ENCODE measurements around the gene IPMK.
"Not testable (repeated sequence)": the region's sequence is repeated elsewhere in the genome, so short reads cannot be mapped to it uniquely, and the experiment has no call there.

The IPMK gene

DNA sequence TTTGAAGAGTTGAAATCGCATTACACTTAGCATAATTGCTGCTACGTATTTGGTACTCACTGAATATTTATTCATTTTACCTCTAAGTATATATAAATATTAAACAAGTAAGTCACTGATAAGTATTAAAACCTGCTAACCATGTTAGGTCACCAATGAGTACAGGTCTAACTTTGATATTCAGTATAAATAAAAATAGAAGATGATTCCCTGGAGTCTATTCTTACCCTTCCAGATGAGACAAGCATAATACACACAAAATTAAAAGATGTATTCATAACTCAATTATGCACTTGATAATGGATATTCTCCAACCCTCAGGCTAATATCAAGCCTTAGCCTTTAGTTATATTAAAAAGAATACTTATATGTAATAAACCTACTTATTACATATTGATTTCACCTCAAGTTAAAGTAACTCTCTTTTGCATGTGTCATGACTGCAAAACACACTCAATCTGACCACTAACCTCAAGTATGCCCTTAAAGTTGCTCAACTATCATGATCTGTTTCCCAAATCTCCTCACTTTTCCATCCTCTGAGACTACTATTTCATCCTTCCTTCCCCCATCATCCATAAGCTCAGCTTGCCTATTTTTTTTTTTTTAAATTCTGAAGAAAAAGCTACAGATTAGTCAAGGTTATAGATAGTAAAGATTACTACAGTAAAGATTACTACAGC, 46.8 kb downstream of the IPMK start:
- peak; percentile 52 for DNase-seq (ENCODE audit: low read depth)

DNA sequence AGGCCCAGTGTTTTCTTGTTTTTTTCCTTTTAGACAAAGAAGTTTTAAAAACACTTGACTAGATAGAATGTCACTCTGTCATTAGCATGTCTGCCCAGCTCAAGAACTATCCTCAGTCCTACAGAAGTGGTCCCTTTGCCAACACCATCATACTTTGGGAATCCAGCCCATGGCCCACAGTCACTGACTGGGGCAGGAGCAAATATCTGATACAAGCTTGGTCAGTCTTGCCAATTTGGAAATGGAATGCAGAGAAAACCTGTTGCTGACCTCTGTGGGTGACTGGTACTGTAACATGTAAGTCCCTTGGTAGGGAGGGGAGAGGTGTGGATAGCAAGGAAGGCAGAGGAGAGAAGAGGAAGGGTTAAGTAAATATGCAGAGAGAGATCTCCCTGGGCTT, 47.8 kb downstream of the IPMK start:
- DNase-seq (ENCODE audit: low read depth), result no peak

DNA sequence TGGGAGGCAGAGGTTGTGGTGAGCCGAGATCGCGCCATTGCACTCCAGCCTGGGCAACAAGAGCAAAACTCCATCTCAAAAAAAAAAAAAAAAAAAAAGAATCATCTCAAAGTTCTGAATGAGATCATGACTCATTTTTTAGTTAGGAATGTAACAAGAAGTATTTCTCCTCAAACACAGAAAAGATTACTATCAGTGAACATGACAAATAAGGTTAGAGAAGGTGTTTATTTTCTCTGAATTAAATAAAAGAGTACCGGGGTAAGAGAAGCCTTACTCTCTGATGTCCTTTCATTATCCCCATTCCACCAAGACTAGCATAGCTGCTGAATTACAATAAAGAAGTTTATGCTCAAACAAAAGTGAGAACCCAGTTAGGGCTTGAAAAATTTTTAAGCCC, 50.1 kb downstream of the IPMK start:
- DNase-seq (ENCODE audit: low read depth), result no peak

DNA sequence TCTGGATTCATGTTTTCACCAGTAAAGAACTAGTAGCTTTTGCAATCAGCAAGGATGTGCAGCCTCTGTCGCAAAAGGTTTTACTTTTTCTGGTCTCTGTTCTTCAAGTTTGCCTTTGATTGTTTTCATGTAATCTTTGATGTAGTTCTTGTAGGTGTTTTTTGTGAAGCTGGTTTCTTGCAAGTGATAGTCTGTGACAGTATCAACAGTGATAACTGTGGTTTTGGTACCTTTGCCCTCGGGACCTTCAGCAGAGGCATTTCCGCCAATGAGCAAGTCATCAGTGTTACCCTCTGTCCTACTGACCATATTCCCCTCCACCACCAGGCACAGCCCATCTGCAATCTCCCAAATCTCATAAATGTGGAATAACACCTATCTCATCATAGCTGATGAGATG, 55.1 kb downstream of the IPMK start:
- DNase-seq (ENCODE audit: low read depth), result no peak

DNA sequence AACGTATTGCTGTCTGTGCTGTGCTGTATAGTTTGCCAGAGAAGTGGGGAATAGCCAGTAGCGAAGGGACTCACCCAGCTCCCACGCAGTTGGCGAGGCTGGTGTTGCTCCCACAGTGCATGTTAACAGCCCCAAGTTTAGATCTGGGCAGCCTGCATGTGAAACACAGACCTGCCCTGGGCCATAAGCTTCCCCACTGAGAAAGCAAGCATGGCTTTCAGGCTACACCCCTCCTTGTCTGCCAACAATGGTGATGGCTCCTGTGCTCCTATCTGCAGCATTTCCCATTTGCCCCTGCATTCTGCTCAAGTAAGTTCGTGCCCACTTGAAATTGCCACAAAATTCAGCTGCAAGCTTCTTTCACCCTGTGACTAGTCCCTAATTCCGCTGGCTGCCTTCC, 57.5 kb downstream of the IPMK start:
- no peak for DNase-seq (ENCODE audit: low read depth)

DNA sequence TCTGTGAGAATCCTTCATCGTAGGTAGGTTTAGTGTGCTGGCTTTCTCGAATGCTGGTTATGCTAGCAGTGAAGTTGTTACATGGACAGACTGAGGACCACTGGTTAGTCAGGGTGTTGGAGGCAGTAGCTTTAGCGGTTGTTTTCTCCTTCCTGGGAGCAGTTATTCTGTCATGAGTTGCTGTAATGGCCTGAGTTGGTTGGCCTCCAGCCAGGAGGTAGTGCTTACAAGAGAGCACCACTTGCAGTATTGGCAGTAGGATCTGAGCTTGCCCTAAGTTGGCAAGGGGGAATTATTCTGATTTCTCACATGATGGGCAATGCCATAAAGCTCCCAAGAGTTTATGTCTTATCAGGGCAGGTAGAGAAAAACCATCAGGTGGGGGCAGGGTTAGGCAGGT, 58.0 kb downstream of the IPMK start:
- no peak for DNase-seq (ENCODE audit: low read depth)

DNA sequence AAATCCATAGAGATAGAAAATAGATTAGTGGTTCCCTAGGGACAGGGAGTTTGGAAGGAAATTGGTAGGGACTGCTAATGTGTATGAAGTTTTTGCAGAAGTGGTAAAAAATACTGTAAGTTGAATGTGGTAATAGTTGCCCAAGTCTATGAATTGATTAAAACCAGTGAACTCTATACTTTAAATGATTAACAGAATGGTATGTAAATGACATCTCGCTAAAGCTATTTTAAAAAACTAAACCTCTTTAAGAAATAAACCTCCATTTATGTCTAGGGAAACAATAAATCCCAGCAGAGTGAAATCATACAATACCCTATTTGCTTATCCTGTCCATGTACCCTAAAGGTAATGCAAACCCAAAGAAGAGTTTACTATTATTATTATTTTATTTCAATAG, 61.4 kb downstream of the IPMK start:
- DNase-seq (ENCODE audit: low read depth), result no peak

DNA sequence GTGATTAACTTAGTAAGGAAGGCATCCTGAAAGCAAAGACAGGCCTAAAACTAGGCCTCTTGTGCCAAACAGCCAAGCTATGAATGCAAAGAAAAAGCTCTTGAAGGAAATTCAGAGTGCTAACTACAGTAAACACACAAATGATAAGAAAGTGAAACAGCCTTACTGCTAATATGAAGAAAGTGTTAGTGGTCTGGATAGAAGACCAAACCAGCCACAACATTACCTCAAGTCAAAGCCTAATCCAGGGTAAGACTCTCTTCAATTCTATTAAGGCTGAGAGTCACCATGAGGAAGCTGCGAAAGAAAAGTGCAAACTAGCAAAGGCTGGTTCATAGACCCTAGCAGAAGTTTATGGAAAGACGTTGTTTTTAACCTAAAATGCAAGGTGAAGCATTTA, 66.0 kb downstream of the IPMK start:
- DNase-seq (ENCODE audit: low read depth), result no peak

DNA sequence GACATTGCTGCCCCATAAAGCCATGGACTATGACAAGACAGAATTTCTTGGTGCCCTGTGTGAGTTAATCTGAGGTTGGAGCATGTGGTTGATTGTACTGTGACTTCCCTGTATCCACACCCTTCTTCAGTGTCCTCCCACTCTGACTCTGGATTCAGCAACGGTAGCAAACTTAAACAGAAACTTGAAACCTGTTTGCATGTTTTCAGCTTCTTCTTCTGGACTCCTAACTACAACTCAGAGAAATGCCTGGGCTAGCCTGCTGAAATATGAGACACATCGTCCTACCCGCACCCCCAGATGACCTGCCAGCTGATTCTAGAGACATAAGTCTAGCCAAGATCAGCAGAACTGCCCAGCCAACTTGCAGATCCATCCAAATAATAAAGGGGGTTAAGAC, 78.4 kb downstream of the IPMK start:
- no peak for DNase-seq (ENCODE audit: low read depth)

DNA sequence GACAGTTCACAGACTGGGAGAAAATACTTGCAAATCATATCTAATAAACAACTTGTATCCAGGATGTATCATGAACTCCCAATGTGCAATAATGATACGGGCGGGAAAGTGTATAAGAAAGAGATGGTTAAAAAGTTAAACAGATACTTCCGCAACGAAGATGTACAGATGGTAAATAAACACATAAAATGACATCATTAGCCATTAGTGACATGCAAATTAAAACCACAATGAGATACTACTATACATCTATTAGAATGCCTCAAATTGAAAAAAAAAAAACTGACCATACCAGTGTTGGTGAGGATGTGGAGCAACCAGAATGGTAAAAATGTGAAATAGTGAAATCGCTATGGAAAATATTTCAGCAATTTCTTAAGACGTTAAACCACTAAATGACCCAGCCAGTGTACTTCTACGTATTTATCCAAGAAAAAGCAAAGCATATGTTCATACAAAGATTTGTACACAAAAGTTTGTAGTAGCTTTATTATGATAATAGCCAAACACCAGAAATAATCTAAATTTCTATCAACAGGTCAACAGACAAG, 83.5 kb downstream of the IPMK start:
- no peak for DNase-seq (ENCODE audit: low read depth)

DNA sequence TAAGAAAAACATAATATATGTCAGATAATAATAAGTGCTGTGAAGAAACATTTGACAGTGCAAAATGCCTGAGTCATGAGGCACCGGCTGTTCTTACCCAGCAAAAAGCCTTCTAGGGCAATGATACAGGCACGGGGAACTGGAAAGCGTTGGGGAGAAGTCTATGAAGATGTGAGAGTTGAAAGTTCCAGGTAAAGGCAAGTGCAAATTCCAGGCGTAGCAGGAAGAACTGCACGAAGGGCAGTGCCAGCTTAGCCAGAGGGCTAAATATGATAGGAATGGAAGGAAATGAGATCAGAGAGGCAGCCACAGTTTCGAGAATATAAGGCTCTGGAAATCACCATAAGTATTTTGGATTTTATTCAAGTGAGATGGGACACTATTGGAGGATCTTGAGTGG, 87.0 kb downstream of the IPMK start:
- no peak for DNase-seq (ENCODE audit: low read depth)

DNA sequence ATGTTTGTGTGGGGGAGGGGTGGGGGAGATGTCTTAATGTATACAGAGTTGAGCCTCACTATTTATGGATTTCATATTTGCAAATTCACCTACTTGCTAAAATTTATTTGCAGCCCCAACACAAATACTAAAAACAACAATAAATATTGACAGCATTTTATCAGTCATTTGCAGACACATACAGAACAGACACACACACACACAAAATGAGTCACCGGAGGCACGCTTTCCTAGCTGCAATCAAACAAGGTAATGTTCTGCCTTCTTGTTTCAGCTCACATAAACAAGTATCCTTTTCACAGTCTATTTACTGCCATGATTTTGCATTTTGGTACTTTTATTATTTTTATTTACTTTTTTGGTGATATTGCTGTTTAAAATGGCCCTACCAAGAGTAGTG, 88.5 kb downstream of the IPMK start:
- DNase-seq (ENCODE audit: low read depth), result no peak

DNA sequence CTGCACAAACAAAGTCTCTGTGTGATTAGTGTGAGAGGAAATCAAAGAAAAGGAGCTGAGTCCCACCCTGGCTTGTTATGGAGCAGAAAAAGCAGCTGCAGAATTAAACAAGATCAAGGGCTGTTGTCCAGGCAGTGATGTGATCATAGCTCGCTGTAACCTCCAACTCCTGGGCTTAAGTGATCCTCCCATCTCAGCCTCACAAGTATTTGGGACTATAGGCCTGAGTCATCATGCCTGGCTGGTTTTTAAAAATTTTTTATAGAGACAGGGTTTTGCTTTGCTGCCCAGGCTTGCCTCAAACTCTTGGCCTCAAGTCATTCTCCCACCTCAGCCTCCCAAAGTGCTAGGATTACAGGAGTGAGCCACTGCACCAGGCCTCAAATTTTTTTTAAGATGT, 88.9 kb downstream of the IPMK start:
- DNase-seq (ENCODE audit: low read depth), result no peak

DNA sequence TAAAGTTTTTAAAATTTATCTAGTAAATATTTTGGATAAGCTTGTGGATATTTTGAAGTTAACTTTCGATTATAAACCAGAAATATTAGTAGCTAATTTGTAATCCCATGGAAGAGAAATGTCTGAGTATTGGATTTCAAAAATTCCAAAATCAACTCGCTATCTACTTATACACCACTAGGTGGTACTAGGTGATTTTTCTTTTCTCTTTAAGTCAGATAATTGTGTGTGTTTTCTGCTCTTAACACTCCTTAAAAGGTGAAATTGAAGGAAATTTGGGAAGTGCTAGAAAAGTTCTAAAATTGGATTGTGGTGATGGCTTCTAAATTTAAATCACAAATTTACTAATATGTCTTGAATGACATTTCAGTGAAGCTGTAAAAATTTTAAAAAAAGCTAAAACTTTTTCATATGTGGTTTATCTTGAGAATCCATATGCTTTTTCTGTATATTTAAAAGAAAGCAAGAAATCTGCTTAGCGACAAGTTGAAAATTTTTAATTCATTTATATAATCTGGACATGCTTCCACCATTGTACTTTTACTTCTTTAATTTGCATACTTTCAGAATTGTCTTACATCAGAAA, 90.2 kb downstream of the IPMK start:
- no peak for DNase-seq (ENCODE audit: low read depth)

DNA sequence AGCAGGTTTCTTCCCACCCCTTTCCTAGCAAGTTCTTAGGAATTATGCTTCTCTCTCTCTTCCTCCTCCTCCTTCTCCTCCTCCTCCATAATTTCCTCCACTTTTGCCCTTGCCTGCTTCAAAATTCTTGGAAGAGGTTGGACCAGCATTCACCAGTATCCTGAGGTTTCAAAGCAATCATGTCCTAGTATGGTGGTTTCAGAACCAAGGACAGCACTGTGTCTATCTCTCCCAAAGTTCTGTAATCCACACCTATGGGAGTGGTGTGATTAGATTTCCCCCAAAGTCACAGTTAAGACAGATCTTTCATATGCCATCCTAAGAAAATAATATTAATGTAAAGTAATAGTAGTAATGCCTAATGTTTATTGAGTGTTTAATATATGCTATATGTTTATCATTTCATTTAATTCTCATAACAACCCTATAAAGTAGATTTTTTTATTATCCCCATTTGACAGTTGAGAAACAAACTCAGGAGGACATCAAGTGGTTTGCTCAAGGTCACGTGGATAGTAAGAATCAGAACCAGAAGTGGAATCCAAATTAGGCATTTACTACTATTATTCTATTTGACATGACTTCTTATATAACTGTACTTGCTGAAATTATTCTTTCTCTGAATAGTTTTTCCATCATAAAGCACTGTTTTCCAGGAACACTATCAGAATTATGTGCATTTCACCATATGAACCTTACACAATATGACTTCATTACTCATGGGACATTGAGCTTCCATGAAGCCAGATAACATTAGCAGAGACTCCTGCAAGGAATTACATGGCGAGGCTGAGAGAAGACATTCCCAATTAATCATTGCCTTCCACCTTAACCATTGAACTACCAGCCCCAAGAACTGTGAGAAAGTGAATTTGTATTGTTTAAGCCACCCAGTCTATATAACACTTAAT, 91.4 kb downstream of the IPMK start:
- no peak for DNase-seq (ENCODE audit: low read depth)

DNA sequence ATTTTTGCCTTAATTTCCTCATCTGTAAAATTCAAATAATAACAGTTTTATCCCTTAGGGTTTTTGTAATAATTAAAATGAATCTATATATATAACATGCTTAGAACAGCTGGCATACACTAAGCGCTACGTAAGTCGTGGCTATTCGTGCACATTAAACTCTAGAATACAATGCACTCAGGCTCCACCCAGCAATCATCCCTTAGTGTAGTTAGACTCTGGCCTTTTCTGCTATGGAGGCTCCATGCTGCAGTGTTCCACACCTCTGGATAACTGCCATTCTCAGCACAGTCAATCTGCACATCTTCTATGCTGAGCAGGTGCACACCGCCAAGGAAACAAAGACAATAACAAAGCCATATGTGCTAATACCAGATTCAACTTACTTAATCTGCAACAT, 92.9 kb downstream of the IPMK start:
- no peak for DNase-seq (ENCODE audit: low read depth)

DNA sequence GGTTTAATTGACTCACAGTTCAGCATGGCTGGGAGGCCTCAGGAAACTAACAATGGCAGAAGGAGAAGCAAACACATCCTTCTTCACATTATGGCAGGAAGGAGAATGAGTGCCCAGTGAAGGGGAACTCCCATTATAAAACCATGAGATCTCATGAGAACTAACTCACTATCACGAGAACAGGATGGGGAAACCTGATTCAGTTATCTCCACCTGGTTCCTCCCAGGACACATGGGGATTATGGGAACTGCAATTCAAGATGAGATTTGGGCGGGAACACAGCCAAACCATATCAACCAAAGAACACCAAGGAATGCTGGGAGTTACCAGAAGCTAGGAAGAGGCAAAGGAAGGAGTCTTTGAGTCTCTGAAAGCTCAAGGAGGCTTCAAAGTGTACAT, 94.3 kb downstream of the IPMK start:
- DNase-seq (ENCODE audit: low read depth), result no peak

DNA sequence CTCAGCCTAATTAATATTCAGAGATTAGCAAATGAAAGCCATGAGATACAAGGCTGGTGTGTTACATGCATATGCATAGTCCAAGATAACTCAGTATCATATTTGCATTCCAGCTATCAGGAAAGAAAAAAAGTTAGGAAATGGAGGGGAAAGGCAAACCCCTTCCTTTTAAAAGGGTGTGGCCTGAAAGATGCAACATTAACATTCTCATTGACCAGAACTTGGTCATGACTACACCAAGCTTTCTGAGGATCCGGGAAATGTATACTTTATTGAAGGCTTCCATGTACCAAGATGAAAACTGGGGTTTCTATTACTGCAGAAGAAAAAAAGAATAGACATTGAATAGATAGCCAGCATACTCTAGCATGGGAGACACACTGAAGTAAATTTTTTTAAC, 96.5 kb downstream of the IPMK start:
- no peak for DNase-seq (ENCODE audit: low read depth)

DNA sequence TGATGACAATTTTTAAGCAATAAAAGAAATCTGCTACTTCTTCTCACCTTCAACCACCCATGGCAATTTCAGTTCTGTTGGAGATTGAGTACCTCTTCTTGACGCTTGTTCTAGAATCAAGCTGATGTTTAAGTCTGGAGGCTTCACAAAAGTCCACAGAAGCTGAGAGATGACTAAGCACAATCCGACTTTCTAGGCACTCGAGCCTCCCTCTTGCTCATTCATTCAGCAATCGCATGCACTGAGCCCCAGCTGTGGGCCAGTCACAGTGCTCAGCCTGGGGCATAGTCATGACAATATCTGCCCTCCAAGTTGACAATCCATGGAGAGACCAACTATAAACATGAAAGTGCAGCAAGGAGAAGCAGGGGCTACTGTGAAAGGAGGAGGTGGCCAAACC, 103.2 kb downstream of the IPMK start:
- DNase-seq (ENCODE audit: low read depth), result no peak

DNA sequence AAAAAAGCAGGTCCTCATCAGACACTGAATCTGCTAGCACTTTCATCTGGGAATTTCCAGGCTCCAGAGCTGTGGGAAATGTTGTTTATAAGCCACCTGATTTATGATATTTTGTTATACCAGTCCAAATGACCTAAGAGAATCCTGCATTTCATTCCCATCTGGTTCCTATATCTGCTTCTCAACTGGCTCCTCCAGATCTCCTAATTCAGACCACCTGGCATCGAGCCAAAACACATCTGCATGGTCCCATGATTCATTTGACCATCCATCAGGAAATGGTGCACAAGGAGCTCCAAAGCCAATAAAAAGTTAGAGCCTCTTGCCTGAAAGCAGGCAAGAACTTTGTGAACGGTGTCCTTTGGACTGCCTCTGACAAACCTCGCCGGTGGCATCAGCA, 108.9 kb downstream of the IPMK start:
- DNase-seq (ENCODE audit: low read depth), result no peak

DNA sequence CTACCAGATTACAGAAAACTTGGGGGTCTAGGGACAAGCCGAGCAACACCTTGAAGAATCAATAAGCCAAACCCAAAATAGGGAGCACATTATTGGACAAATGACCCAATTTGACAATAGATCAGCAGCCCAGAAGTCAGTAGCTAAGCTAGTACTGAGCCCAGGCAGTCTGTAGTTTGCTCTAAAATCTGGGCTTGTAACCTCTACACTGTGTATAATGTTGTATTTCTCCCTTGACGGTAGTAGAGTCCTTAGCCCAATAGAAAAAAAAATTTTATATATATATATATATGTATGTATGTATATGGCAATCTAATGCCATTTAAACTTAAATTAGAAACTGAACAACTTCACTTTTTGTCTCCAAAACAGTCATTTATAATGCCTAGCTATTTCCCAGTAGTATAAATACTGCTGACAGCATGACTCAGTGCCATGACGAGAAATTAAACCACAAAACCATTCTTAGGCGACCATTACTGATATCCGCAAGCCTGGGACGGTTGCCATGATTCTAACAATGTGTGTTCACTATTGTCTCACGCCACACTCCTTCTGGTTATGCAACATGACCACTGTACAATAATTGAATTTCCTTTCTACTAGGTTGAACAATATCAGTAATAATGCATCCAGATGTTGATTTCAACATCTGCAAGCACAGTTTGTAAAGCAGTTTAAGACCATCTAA, 110.5 kb downstream of the IPMK start:
- peak; percentile 96 for DNase-seq (ENCODE audit: low read depth)

DNA sequence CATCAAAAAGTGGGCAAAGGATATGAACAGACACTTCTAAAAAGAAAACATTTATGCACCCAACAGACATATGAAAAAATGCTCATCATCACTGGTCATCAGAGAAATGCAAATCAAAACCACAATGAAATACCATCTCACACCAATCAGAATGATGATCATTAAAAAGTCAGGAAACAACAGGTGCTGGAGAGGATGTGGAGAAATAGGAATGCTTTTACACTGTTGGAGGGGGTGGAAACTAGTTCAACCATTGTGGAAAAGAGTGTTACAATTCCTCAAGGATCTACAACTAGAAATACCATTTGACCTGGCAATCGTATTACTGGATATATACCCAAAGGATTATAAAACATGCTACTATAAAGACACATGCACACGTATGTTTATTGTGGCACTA, 111.8 kb downstream of the IPMK start:
- not testable (repeated sequence) for DNase-seq (ENCODE audit: low read depth)

Measured in HS-5 (cell line).